Osteocyte (in vitro differentiated cells): ENCODE measurements around the gene OR1L4. TPM values are rescaled to one million over a fixed set of nuclear protein-coding genes. Genes with fewer than 3 reads are reported as not detected.

Experiments
- DNase-seq: peaks from one replicate; pipeline ENCODE4 v3.0.0; 2021; ENCODE audit warnings: mixed read lengths; ENCODE audit not compliant: unreplicated experiment; ENCODE audit errors: extremely low spot score
- H3K27ac Mint-ChIP-seq: one replicate; pipeline ENCODE4 v1.8.0; 2021; ENCODE audit warnings: mild to moderate bottlenecking, mixed read lengths; ENCODE audit not compliant: unreplicated experiment
- H3K27me3 Mint-ChIP-seq: one replicate; pipeline ENCODE4 v1.8.0; 2021; ENCODE audit warnings: mixed read lengths; ENCODE audit not compliant: unreplicated experiment
- H3K36me3 Mint-ChIP-seq: one replicate; pipeline ENCODE4 v1.8.0; 2021; ENCODE audit warnings: mixed read lengths; ENCODE audit not compliant: unreplicated experiment
- H3K4me1 Mint-ChIP-seq: one replicate; pipeline ENCODE4 v1.8.0; 2021; ENCODE audit warnings: mixed read lengths; ENCODE audit not compliant: unreplicated experiment
- H3K4me3 Mint-ChIP-seq: one replicate; pipeline ENCODE4 v1.8.0; 2021; ENCODE audit warnings: mild to moderate bottlenecking, moderate library complexity, mixed read lengths; ENCODE audit not compliant: unreplicated experiment
- H3K9me3 Mint-ChIP-seq: one replicate; pipeline ENCODE4 v1.8.0; 2021; ENCODE audit warnings: mixed read lengths; ENCODE audit not compliant: unreplicated experiment
- total RNA-seq: library from RNA; stranded (reverse); gene quantifications from 2 replicates; pipeline ENCODE4 v1.2.1, GENCODE V29; 2021
- TF ChIP-seq, protein P1 (sequence below): fragments of 200-600 bp; sonication (generic); IDR thresholded peaks from 2 replicates; pipeline ENCODE4 v1.5.0; 2021; ENCODE audit warnings: antibody characterized with exemption, mild to moderate bottlenecking, moderate library complexity

The OR1L4 gene
- total RNA-seq, 1 donor from 2014 or later: not detected

DNA sequence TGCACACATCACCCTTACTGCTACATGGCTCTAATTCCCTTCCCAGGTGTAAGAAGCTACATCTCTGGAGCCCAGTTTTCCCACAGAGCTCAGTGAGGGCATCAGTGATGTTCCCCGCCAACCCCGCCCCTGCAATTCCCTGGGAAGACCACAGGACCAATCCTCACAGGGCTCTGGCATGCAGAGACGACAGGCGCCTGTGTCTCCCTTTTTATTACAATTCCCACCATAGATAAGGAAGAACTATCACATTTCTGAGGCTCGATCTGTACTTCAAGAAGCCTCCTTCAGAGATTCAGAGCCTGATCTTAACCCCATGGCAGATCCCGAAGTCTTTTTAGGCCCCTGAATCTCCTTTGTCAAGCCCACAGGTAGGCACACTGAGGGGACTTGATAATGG is 18.2 kb downstream of the OR1L4 start, which contains the start of gene OR1L6:
TSS of gene OR1L6 (plus strand) at position 301 of the 400 bp plus-strand sequence. CDS start 7,545 bp downstream, outside the sequence.
- TF ChIP-seq, protein P1, sequence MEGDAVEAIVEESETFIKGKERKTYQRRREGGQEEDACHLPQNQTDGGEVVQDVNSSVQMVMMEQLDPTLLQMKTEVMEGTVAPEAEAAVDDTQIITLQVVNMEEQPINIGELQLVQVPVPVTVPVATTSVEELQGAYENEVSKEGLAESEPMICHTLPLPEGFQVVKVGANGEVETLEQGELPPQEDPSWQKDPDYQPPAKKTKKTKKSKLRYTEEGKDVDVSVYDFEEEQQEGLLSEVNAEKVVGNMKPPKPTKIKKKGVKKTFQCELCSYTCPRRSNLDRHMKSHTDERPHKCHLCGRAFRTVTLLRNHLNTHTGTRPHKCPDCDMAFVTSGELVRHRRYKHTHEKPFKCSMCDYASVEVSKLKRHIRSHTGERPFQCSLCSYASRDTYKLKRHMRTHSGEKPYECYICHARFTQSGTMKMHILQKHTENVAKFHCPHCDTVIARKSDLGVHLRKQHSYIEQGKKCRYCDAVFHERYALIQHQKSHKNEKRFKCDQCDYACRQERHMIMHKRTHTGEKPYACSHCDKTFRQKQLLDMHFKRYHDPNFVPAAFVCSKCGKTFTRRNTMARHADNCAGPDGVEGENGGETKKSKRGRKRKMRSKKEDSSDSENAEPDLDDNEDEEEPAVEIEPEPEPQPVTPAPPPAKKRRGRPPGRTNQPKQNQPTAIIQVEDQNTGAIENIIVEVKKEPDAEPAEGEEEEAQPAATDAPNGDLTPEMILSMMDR: no peak
- H3K4me1 Mint-ChIP-seq: no peaks in the 10 kb centered on the region
- no peak for DNase-seq
- H3K27ac Mint-ChIP-seq: no peak within 1 kb of the TSS
- H3K4me3 Mint-ChIP-seq: no peak within 1 kb of the TSS
- peaks cover 13% of the 10 kb centered on the region for H3K27me3 Mint-ChIP-seq
- H3K36me3 Mint-ChIP-seq: no peaks in the 10 kb centered on the region
- peaks cover 4% of the 10 kb centered on the region for H3K9me3 Mint-ChIP-seq

- Mint-ChIP-seq H3K9me3 (peaks cover 27% of the 10 kb centered on the region), H3K4me3 (no peak overlapping the region), H3K27me3 (peaks cover 19% of the 10 kb centered on the region), H3K4me1 (no peaks in the 10 kb centered on the region), H3K36me3 (no peaks in the 10 kb centered on the region), H3K27ac (no peak overlapping the region)
- TF ChIP-seq, protein P1: no peak
- DNase-seq: no peak
Measured at GRCh38 chr9:122754825-122755224, 31.0 kb downstream of the OR1L4 start.

- H3K9me3 Mint-ChIP-seq: peaks cover 31% of the 10 kb centered on the region
- no peak for DNase-seq
- H3K4me3 Mint-ChIP-seq: no peak overlapping the region
- TF ChIP-seq, protein P1: no peak
- no peaks in the 10 kb centered on the region for H3K4me1 Mint-ChIP-seq
- H3K36me3 Mint-ChIP-seq: no peaks in the 10 kb centered on the region
- H3K27ac Mint-ChIP-seq: no peak overlapping the region
- peaks cover 15% of the 10 kb centered on the region for H3K27me3 Mint-ChIP-seq
Measured at GRCh38 chr9:122767817-122768216, 44.0 kb downstream of the OR1L4 start.

Other genes with a start within 250 kb of the OR1L4 start
- gene OR1J1, start 246.1 kb upstream of the OR1L4 start, total RNA-seq: not detected in 2 replicates
- gene OR1J2, start 213.2 kb upstream of the OR1L4 start, total RNA-seq: not detected in 2 replicates
- not detected in 2 replicates for gene OR1J4, start 204.8 kb upstream of the OR1L4 start, total RNA-seq
- gene OR1N1, start 196.7 kb upstream of the OR1L4 start, total RNA-seq: not detected in 2 replicates
- not detected in 2 replicates for gene OR1N2, start 170.9 kb upstream of the OR1L4 start, total RNA-seq
- gene OR1L8, start 140.6 kb upstream of the OR1L4 start, total RNA-seq: not detected in 2 replicates
- gene OR1Q1, start 109.3 kb upstream of the OR1L4 start, total RNA-seq: not detected in 2 replicates
- not detected in 2 replicates for gene OR1B1, start 66.4 kb upstream of the OR1L4 start, total RNA-seq
- not detected in 2 replicates for gene OR1L1, start 62.3 kb upstream of the OR1L4 start, total RNA-seq
- not detected in 2 replicates for gene OR1L3, start 48.9 kb upstream of the OR1L4 start, total RNA-seq
- gene OR1L6, start 18.3 kb downstream of the OR1L4 start, total RNA-seq: not detected in 2 replicates
- gene OR5C1, start 64.9 kb downstream of the OR1L4 start, total RNA-seq: not detected in 2 replicates
- gene OR1K1, start 76.1 kb downstream of the OR1L4 start, total RNA-seq: not detected in 2 replicates
- gene PDCL, start 104.6 kb downstream of the OR1L4 start, total RNA-seq: 27.4 and 30.6 TPM in 2 replicates
- 74.1 and 74.4 TPM in 2 replicates for gene RC3H2, start 181.4 kb downstream of the OR1L4 start, total RNA-seq
- 7.6 and 9.1 TPM in 2 replicates for gene ZBTB6, start 189.3 kb downstream of the OR1L4 start, total RNA-seq
- gene ZBTB26, start 207.5 kb downstream of the OR1L4 start, total RNA-seq: 8.6 and 9.0 TPM in 2 replicates
- 88.4 and 92.9 TPM in 2 replicates for gene RABGAP1, start 217.0 kb downstream of the OR1L4 start, total RNA-seq